ENCODE measurements around the gene A3GALT2. TPM values are rescaled to one million over a fixed set of nuclear protein-coding genes. Genes with fewer than 3 reads are reported as not detected.
A peak's percentile ranks its signal among the peaks of the same experiment; 100 is the strongest.

The A3GALT2 gene
- total and polyA plus RNA-seq, 4 donors = not detected

GRCh38 chr1:33341190-33341589, 20.3 kb upstream of the A3GALT2 start:
- Histone ChIP-seq H3K27me3 (ENCODE audit: control insufficient read depth in 4 of 4, insufficient read depth in 4 of 4, low read length in 3 of 4) (no peaks in the 10 kb centered on the region), H3K9ac (ENCODE audit: low read depth in 1 of 2, low read length in 2 of 2) (no peak overlapping the region), H3K27ac (ENCODE audit: low read depth in 1 of 2, low read length in 2 of 2) (peak overlapping the region; percentile 97 to 99), H3K4me1 (ENCODE audit: control insufficient read depth in 4 of 4, insufficient read depth in 4 of 4, low read length in 3 of 4) (peaks cover 40 to 92% (median 80%) of the 10 kb centered on the region in 4 donors), H3K9me3 (ENCODE audit: control insufficient read depth in 4 of 4, low read length in 3 of 4) (no peaks in the 10 kb centered on the region), H3K4me3 (ENCODE audit: low read depth in 1 of 3, low read length in 3 of 3) (no peak overlapping the region), H3K36me3 (ENCODE audit: control insufficient read depth in 4 of 4, insufficient read depth in 3 of 4, low read depth in 1 of 4, low read length in 3 of 4) (no peaks in the 10 kb centered on the region)
- no peak for DNase-seq (ENCODE audit: low spot score)
- WGBS = 76% methylated on average over 6 of the region's 6 CpGs
- TF ChIP-seq, protein P1, sequence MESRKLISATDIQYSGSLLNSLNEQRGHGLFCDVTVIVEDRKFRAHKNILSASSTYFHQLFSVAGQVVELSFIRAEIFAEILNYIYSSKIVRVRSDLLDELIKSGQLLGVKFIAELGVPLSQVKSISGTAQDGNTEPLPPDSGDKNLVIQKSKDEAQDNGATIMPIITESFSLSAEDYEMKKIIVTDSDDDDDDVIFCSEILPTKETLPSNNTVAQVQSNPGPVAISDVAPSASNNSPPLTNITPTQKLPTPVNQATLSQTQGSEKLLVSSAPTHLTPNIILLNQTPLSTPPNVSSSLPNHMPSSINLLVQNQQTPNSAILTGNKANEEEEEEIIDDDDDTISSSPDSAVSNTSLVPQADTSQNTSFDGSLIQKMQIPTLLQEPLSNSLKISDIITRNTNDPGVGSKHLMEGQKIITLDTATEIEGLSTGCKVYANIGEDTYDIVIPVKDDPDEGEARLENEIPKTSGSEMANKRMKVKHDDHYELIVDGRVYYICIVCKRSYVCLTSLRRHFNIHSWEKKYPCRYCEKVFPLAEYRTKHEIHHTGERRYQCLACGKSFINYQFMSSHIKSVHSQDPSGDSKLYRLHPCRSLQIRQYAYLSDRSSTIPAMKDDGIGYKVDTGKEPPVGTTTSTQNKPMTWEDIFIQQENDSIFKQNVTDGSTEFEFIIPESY (IDR thresholded peaks at IDR 0.05) = no peak
- TF ChIP-seq YY1 (IDR thresholded peaks at IDR 0.05) (no peak), ATF3 (IDR thresholded peaks at IDR 0.05) (no peak), RXRA (IDR thresholded peaks at IDR 0.05) (no peak), HNF4G (IDR thresholded peaks at IDR 0.05) (no peak), MAX (IDR thresholded peaks at IDR 0.05) (no peak), FOXA2 (IDR thresholded peaks at IDR 0.05) (no peak), JUND (IDR thresholded peaks at IDR 0.05) (no peak), SP1 (IDR thresholded peaks at IDR 0.05) (no peak), GABPA (IDR thresholded peaks at IDR 0.05 in 1 of 2, conservative IDR thresholded peaks at IDR 0.05 in 1 of 2) (no peak), EGR1 (IDR thresholded peaks at IDR 0.05; ENCODE audit: low read depth in 2 of 2) (no peak), HNF4A (conservative IDR thresholded peaks at IDR 0.05) (no peak), TAF1 (conservative IDR thresholded peaks at IDR 0.05) (no peak), RAD21 (IDR thresholded peaks at IDR 0.05) (no peak)

DNA sequence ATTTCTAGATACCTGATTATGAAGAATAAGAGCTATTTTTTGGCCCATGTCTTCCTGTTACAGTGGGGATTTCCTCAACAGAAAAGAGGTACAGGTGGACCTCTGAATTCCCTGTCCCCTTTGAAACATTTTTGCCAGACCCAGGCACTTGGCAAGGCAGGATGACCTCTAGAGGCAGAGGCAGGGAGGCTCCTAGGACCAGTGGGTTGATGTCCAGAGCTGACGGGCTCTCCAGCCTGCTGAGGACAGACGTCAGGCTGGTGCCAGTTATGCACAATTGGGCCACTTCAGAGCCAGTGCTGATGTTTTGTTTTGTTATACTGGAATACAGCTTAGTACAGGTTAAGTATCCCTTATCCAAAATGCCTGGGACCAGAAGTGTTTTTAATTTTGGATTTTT, 18.5 kb upstream of the A3GALT2 start:
- peak overlapping the region; percentile 97 to 99 for H3K27ac ChIP-seq (ENCODE audit: low read depth in 1 of 2, low read length in 2 of 2)
- 32% methylated on average over 2 of the region's 2 CpGs for WGBS
- no peaks in the 10 kb centered on the region for H3K36me3 ChIP-seq (ENCODE audit: control insufficient read depth in 4 of 4, insufficient read depth in 3 of 4, low read depth in 1 of 4, low read length in 3 of 4)
- H3K4me3 ChIP-seq (ENCODE audit: low read depth in 1 of 3, low read length in 3 of 3) = no peak overlapping the region
- peaks cover 45 to 87% (median 79%) of the 10 kb centered on the region in 4 donors for H3K4me1 ChIP-seq (ENCODE audit: control insufficient read depth in 4 of 4, insufficient read depth in 4 of 4, low read length in 3 of 4)
- no peaks in the 10 kb centered on the region for H3K9me3 ChIP-seq (ENCODE audit: control insufficient read depth in 4 of 4, low read length in 3 of 4)
- H3K27me3 ChIP-seq (ENCODE audit: control insufficient read depth in 4 of 4, insufficient read depth in 4 of 4, low read length in 3 of 4) = no peaks in the 10 kb centered on the region
- peak overlapping the region in 1 of 2 donors; percentile 16 for H3K9ac ChIP-seq (ENCODE audit: low read depth in 1 of 2, low read length in 2 of 2)
- no peak for DNase-seq (ENCODE audit: low spot score)
- TF ChIP-seq JUND (IDR thresholded peaks at IDR 0.05) = no peak

DNA sequence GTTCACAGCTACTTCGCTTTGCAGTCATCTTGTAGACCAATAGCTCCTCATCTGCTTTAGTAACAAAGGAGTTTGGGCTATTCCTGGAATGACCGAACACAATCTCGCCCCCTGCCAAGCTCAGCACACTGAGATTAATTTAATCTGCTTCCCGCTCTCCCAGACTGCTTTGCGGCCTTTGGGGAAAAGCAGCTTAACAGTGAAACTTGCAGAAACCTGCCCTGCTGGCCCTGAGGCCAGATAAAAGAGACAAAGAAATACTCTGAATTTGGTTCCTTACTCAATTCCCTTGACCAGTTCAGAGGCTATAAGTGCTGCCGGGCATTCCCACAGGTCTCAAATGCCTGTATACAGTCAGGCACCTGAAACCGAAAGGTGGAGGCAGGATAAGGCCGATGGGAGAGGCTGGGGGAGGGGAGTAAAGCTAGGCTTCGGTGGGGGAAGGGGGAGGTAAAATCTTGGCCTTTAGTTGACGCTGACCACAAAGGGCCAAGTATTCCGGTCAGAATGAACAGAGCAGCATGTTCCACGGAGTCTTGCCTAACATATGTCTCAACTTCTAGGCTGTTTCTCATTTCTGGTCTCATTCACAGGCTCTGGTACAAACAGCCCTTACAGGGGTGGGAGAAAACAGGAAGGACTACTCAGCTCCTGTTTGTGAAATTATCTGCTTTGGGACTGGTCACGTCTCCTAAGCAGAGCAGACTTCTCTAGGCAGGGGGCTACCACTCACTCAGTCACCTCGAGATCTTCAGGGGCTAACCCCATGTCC, 17.7 kb upstream of the A3GALT2 start:
- Histone ChIP-seq H3K4me1 (ENCODE audit: control insufficient read depth in 4 of 4, insufficient read depth in 4 of 4, low read length in 3 of 4) (peaks cover 46 to 84% (median 78%) of the 10 kb centered on the region in 4 donors), H3K9ac (ENCODE audit: low read depth in 1 of 2, low read length in 2 of 2) (peak overlapping the region; percentile 10 to 16), H3K4me3 (ENCODE audit: low read depth in 1 of 3, low read length in 3 of 3) (no peak overlapping the region), H3K27me3 (ENCODE audit: control insufficient read depth in 4 of 4, insufficient read depth in 4 of 4, low read length in 3 of 4) (no peaks in the 10 kb centered on the region), H3K9me3 (ENCODE audit: control insufficient read depth in 4 of 4, low read length in 3 of 4) (no peaks in the 10 kb centered on the region), H3K36me3 (ENCODE audit: control insufficient read depth in 4 of 4, insufficient read depth in 3 of 4, low read depth in 1 of 4, low read length in 3 of 4) (no peaks in the 10 kb centered on the region), H3K27ac (ENCODE audit: low read depth in 1 of 2, low read length in 2 of 2) (peak overlapping the region; percentile 97 to 99)
- TF ChIP-seq RXRA (IDR thresholded peaks at IDR 0.05) (peak in 1 of 2 donors; percentile 48), CTCF (IDR thresholded peaks at IDR 0.05; ENCODE audit: low read depth, low read length, missing input control) (no peak), GABPA (IDR thresholded peaks at IDR 0.05 in 1 of 2, conservative IDR thresholded peaks at IDR 0.05 in 1 of 2) (peak in 1 of 2 donors; percentile 8), TAF1 (conservative IDR thresholded peaks at IDR 0.05) (no peak), SP1 (IDR thresholded peaks at IDR 0.05) (peak; percentile 51), MAX (IDR thresholded peaks at IDR 0.05) (peak; percentile 20), HNF4A (conservative IDR thresholded peaks at IDR 0.05) (peak in 1 of 2 donors; percentile 35)
- 36% methylated on average over 14 of the region's 14 CpGs for WGBS
- no peak for DNase-seq (ENCODE audit: low spot score)
